Stimulated activated naive CD4-positive, alpha-beta T cell treated with Interleukin-2 at 50 U/mL for 16 hours (primary cell): ENCODE data around the gene CSNK2A1.
"Not testable (repeated sequence)": the region's sequence is repeated elsewhere in the genome, so short reads cannot be mapped to it uniquely, and the experiment has no call there.

Experiments used
- DNase-seq: peaks from one replicate; lab custom pipeline; 2025; lab: John Stamatoyannopoulos, UW

The CSNK2A1 gene

DNA sequence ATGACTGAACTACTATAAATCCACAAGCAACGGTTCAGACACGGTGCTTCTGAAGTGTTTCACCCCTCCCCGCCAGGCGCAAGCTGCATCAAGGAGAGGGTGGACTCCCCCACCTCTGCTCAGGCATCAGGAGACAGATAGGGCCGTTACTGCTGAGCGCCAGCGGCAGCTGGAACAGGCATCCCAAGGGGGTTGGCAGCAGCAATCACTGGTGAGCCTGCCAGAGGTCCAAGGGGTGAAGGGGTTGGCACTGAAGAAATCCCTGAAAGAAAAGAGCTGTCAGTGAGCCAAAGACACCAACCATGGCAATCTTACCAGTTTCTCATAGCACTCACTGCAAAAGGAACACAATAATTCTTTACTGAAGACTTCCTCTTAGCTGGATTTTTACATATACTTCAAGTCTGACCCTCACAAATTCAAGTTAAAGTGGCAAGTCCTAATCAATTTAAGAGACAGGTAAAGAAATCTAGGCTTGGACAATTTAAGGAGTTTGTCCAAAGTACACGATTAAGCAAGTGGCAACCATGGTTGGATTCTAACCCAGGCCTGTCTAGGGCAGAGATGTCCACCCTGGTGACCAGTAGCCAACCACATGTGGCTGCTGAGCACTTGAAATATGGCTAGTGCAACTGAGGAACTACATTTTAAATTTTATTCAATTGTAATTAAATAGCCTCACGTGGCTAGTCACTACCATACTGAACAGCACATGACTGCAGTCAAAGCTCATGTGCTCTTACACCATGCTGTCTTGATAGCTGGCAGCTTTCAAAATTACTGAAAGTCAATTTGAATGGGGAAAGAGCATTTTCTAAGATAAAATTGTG lies 59.6 kb downstream of the CSNK2A1 start:
- no peak for DNase-seq

DNA sequence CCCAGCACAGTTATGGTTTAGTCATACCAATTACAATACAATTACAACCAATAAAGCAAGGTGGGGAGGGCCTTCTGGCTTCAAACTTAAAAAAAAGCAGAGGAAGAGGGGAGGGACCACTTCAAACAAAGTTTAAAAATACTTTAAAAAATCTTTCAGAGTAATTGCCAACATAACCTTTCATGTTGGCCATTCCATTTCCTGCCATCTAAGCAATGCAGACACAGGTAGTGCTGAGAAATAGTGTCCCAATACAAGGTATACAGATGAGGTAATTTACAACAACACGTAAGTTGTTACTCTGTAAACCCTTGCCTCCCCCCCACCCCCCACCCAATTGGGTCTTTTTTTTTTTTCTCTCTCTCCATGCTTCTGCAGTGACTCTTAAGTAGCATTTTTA lies 62.4 kb downstream of the CSNK2A1 start:
- DNase-seq = no peak

DNA sequence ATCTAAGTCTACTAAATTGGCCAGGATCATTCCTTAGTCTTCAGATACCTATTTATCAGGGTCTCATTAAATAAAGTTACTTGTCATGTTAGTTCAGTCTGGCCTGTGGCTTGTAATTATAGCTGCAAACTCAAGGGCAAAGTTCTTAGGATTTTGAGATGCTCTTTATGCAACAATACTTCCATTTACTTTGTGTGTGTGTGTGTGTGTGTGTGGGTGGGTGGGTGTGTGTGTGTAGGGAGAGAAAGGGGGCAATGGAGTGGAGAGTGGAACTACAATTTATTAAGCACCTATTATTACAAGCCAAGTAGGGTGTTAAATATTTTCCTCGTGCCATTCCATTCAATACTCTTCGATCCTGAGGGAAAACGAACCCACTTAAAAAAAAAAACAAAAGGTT lies 63.5 kb downstream of the CSNK2A1 start:
- DNase-seq = no peak

DNA sequence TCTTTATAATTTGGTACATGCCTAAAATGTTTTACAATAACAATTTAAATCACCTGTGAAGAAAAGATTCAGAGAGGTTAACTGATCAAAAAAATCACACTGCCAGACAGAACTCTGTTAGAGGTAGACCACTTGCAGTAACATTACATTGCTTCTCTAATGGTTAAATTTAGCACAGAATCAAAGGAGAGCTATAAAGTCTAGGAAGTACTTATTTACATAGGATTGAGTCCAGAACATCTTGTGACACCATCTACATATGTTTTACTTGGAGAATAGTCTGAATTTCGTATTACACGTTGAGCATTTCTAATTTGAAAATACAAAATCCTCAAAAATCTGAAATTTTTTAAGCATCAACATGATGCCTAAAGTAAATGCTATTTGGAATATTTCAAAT lies 64.1 kb downstream of the CSNK2A1 start:
- no peak for DNase-seq

DNA sequence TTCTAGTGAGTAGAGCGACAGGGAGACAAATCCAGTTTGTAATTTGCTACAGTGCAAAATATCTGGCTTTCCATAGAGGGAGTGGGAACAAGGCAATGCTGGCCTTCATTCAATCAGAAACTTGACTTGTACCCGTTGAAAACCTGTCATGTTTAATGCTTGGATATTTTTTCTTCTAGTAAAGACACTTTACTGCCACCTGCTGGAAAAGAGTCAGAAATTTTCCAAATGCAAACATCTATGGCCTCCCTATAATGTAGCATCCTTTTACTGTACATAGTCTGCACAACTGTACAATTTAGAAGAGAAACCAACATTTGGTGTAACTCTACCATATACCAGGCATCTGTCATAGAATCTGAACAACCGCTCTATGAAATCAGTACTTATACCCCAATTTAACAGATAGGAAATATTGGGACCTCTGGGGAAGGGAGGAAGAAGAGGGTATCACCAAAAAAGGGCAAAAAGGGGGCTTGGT lies 64.6 kb downstream of the CSNK2A1 start:
- no peak for DNase-seq

DNA sequence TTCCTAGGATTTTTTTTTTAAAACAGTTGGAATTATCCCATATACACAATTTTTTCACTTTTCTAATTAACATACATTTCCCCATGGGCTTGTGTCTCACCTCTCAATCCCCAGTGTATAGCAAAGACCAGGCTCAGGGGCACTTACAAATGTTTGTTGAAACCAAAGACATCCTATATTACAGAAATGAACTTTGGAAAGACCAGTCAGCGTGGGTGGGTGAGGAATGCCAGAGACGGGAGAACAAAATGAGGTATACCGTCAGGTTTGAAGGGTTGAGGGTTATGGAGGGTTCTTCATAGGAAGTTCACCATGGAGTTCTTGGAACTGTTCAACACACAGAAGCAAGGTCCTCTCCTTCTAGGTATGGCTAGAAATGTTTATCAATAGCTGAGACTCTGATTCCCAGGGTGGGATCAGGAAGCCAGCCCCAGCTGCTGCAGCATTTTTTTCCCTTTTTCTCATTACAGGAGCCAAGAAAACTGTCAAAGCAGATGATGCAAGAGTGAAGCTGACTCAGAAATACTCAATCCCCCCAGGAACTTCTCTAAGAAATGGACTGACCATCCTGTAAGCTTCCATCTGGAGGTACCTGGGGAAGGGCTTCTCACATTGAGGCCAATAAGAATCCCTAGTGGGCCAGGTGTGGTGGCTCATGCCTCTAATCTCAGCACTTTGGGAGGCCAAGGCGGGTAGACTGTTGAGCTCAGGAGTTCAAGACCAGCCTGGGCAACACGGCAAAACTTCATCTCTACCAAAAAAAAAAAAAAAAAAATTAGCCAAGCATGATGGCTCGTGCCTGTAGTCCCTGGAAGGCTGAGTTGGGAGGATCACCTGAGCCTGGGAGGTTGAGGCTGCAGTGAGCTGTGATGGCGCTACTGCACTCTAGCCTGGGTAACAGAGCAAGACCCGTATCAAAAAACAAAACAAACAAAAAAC lies 65.3 kb downstream of the CSNK2A1 start:
- no peak for DNase-seq

DNA sequence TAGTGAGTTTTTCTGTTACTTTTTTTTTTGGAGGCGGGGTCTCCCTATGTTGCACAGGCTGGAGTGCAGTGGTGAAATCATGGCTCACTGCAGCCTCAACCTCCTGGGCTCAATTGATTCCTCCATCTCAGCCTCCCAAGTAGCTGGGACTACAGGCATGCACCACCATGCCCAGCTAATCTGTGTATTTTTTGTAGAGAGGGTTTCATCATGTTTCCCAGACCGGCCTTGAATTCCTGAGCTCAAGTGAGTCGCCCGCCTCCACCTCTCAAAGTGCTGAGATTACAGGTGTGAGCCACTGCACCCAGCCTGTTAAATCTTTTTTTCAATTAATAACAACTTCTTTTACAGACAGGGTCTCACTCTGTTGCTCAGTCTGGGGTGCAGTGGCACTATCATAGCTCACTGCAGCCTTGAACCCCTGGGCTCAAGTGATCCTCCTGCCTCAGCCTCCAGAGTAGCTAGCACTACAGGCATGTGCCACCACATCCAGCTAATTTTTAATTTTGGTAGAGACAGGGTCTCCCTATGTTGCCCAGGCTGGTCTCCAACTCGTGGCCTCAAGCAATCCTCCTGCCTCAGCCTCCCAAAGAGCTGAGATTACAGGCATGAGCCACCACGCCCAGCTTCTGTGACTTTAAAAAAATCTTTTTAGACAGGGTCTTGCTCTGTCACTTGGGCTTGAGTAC lies 66.9 kb downstream of the CSNK2A1 start:
- not testable (repeated sequence) for DNase-seq

DNA sequence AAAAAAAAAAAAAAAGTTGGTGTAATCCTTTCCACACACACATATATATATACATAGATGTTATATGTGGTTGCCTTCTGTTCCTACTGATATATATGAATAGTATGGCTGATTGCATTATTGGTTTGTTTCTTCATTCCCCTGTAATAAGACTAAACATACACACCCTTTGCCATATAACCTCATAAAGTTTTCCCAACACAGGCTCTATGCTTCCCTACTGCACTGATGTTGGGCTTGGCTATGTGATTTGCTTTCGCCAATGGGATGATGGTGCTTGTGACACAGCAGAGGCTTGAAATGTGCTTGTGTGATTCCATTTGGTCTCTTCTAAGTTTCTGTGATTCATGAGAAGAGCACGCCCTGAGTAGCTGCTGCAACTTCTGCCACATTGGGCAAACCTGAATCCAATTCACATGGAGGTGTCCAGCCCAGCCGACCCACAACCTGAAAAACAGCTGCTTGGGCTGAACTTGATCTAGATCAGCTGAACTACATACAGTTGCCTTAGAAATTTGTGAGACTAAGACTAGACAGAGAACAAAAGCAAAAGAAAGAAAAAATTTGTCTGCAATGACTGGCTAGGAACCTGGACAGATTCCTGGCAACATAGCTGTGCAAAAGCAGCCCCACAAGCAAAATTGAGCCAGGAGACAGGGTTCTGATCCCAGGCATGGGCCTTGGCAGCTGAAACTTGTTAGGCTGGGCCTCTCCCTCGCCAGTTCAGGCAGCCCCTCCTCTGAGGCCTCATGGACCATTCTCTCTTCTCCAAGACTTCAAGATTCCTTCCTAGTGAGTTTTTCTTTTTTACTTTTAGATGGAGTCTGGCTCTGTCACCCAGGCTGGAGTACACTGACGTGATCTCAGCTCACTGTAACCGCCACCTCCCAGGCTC lies 67.9 kb downstream of the CSNK2A1 start:
- no peak for DNase-seq

DNA sequence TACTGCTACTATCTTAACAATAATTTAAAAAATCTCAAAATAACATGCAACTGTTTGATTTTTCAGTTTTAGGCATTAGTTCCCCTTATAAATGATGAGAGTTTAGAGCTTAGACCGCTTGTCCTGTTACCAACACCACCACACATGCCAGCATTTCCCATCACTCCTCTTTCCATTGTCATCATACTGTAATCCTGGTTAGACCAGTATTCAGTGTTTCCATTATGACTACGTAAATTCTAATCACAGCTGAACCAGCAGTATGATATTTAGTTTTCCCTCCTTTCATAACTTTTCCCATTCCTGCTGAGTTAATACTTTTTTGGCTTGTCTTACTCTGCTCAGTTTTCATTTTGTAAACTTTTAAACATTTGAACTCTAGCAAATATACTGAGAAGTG lies 69.0 kb downstream of the CSNK2A1 start:
- no peak for DNase-seq

DNA sequence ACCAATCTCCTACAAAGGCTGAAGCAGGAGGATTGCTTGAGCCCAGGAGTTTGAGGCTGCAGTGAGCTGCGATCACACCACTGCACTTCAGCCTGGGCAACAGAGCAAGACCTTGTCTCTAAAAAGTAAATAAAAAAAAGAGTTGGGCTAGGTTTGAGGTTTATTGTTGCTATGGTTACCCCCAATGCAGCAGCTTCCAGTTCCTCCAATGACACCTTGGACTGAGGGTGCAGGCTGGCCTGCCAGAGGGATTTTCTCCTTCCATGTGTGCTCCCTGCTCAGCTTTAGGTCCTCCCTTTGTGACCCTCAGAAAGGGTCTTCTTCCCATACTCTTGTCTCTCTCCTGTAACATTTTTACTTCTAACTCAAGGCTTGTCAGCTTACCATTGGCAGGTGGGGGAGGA lies 70.7 kb downstream of the CSNK2A1 start:
- no peak for DNase-seq

DNA sequence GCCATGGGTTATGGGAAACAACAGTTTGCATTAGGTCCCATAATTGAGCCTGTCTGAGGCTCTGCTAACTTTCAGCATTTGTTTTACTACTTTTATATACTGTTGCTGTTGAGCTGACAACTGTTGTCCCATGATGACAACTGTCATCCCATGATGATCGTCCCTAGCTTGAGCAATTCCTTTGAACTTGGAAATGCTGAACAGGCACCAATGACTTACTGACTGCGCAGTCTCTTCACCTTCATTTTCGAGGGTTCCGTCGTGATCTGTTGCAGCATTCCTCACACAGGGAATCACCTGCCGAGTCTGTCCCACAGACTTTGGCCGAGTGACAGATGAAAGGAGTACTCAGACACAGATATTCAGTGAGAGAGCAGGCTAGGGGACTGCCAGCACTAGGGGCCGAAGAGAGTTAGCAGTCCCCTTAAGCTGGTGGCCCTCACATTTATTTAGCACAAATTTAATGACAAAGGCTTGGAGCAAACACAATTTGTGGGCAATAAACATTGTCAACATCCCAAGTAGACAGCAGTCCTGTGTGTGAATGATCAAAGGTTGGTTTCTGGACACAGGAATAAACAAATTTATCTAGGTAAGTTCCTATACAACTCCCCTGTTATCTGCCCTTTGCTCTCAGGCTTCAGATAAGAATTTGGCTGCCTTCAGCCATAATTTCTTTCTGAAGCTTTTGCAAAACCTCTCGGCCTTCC lies 71.3 kb downstream of the CSNK2A1 start:
- no peak for DNase-seq

DNA sequence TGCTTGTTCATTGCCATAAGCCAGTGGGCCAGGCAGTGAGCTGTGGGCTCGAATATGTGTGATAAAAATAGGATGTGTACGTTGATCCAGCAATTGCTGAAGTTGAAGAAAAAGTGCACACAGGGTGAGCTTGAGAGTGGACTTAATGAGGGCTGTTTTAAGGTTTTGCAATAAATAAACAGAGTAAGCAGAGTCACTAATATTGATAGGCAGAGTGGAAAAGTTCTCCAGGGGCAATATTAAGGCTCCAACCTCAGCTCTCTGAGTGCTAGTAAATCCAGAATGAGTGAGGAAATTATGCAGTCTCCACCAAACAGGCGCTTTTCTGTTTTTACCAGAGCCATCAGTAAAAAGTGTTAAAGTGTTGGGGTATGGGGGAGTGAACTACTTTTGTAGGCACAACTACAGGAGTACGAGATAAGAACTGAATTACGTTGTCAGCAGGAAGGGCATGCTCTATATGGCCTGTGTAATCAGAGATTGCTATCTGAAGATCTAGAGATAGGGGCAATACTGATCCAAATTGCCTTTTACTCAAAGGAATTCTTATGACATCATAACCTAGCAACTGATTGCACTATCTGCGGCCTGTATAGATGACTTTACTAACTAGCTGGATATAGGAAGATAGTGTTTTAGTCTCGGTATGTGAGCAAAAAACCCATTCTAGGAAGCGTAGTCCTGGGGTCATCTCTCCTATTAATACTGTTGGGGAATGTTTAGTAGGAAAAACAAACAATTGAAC lies 73.7 kb downstream of the CSNK2A1 start:
- DNase-seq = no peak

DNA sequence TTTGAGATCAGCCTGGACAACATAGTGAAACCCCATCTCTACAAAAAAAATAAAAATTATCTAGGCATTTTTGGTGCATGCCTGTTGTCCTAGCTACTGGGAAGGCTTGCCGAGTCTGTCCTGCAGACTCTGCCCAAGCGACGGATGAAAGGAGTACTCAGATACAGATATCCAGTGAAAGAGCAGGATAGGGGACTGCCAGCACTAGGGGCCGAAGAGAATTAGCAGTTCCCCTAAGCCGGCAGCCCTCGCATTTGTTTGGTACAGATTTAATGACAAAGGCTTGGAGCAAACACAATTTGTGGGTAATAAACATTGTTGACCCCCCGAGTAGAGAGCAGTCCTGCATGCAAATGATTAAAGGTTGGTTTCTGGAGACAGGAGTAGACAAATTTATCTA lies 75.8 kb downstream of the CSNK2A1 start:
- no peak for DNase-seq

DNA sequence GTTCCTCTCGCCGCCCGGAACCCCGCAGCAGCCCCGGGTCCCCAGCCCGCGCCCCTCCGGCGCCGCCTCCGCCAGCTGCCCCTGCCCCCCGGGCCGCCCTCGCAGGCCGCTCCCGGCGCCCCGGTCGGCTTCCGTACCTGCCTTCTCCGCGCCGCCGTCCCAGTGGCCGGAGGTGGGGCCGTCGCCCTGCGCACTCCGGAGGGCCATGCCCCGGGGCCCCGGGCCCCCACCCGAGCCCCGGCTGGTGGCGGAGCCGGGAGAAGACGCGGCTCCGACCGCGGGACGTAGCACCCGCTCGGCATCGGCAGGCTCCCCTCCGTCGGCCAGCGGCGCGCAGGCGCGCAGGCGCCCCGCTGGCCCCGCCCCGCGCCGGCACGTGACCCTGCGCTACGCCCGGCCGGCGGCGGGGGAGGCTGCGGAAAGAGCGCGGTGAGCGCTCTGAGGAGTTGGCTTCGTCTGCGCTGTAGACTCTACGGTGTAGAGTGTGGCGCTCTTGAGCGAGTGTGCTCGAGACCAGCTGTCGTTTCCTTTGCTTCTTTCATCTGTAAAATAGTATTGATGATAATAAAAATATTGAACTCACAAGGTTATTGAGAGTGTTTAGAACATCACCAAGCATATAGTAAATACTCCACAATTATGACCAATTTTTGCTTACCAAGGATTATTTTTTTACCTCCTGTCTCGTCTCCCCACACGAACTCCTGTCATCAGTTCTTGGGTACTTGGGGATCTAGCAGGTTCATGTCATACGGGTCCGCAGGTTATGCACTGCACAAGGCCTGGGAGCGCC lies 81.2 kb downstream of the CSNK2A1 start, which contains the start of gene TBC1D20:
TBC1D20 (minus strand) TSS at position 335 of the 793 bp plus-strand sequence; CDS start at position 207, 128 bp downstream.
- DNase-seq = peak; percentile 83

DNA sequence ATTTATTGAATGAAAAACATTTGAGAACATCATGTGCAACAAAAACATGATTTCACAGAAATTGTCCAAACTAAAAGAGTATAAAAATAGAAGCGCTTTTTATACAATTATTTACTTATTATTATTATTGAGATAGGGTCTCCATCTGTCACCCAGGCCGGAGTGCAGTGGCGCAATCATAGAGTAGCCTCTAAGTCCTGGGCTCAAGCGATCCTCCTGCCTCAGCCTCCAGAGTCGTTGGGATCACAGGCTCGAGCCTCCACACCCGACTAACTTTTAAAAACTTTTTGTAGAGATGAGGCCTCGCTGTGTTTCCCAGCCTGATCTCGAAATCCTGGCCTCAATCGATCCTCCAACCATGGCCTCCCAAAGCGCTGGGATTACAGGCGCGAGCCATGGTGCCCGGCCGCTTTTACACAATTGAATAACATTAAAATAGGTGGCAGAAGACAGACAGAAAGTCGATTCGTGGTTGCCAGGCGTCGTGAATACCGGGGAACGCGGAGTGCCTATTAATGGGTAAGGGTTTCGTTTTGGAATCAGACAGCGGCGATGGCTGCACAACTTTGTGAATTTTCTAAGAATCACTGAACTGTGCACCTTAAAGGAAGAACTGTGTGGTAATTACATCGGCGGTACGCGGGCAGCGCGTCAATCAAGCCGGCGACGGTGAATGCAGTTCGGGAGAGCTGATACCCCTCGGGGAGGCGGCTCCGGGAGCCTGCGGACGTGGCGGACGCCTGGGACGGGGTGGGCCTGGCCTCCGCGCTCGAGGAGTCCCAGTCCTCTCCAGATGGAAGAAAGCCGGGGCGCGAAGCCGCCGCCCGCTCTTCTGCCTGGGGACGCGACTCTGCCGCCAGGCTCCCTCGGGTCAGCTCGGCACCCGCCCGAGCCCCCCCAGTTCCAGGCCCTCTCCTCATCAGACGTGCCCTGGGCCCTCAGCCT lies 82.1 kb downstream of the CSNK2A1 start:
- DNase-seq = peak; percentile 51

DNA sequence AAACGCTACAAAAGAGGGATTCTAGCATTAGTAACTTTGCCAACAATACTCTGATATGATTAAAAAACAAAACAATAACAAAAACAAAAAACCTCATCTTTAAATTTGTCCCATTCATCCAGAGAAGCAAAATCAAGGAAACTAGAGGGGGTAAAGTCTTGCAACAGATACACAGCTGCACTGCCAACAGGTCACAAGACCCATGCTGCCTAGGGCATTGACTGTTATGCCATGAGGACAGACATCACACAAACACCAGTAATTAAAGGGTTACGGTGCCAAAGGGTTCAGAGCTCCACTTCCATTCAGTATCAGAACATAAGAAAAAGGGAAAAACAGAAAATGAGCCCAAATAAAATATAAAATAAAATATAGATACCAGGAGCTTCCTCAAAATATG lies 82.9 kb downstream of the CSNK2A1 start:
- no peak for DNase-seq

DNA sequence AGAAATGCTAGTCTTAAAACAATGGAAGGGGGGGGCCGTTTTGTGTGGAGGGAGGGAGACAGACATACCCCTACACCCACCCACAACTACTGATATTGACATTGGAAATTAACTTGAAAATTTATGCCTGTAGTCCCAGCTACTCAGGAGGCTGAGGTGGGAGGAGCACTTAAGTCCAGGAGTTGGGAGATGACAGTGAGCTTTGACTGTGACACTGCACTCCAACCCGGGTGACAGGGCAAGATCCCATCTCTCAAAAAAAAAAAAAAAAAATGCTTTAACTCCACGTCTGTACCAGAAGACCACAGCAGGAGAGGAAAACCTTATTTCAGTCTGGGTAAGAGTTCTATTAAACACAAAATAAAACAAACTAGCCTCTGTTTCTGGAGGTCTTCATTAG lies 83.4 kb downstream of the CSNK2A1 start:
- no peak for DNase-seq

DNA sequence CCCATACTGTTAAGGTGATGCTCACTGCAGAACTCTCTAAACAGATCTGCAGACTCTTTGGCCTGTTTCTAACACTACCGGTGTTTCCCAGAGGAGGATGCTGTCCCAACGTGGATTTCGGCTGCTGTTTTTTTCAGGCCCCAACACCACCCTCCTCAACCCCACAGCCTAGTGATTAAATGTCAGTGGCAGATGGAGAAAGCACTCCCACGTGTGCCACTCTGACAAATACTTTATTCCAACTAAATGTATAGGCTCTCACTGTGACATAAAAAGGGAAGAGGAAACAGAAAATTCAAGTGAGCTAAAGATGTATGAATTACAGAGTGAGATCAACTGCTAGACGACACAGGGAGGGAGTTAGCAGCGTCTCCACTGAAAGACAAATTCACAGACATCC lies 84.8 kb downstream of the CSNK2A1 start:
- no peak for DNase-seq
